ENCODE measurements around the gene PCAT6. TPM values are rescaled to one million over a fixed set of nuclear protein-coding genes. Genes with fewer than 3 reads are reported as not detected.

The PCAT6 gene
- total RNA-seq, 4 donors from 2014 or later: 1.4 to 7.0 (median 3.7) TPM; not detected in 1

DNA sequence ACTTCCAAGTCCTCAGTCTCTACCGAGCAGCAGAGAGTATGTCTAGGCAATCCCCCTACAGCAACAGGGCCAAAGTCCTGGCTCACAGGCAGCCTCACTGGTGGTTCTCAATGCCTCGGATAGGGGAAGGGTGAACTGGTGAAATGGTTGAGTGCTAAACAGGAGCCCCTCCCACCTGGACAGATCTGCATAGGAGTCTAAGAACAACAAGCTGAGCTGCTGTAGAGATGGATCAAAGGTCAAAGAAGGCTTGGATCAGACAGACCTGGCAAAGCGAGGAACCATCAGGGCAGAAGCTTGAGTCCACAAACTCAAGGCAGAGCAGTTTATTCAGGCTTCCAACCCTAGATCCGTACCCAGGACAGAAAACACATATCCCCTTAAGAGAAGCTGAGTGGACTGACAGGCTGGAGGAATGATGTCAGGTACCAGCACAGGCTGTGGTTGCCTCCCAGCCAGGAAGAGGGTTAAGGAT lies 46.4 kb downstream of the PCAT6 start:
- no peak for TF ChIP-seq EP300 (IDR thresholded peaks at IDR 0.05)
- TF ChIP-seq, protein P1, sequence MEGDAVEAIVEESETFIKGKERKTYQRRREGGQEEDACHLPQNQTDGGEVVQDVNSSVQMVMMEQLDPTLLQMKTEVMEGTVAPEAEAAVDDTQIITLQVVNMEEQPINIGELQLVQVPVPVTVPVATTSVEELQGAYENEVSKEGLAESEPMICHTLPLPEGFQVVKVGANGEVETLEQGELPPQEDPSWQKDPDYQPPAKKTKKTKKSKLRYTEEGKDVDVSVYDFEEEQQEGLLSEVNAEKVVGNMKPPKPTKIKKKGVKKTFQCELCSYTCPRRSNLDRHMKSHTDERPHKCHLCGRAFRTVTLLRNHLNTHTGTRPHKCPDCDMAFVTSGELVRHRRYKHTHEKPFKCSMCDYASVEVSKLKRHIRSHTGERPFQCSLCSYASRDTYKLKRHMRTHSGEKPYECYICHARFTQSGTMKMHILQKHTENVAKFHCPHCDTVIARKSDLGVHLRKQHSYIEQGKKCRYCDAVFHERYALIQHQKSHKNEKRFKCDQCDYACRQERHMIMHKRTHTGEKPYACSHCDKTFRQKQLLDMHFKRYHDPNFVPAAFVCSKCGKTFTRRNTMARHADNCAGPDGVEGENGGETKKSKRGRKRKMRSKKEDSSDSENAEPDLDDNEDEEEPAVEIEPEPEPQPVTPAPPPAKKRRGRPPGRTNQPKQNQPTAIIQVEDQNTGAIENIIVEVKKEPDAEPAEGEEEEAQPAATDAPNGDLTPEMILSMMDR (IDR thresholded peaks at IDR 0.05): no peak
- TF ChIP-seq POLR2AphosphoS5 (IDR thresholded peaks at IDR 0.05): no peak
- TF ChIP-seq POLR2A (IDR thresholded peaks at IDR 0.05): no peak
- WGBS: 82% methylated on average over 4 of the region's 4 CpGs
- no peak overlapping the region for H3K27ac ChIP-seq
- no peaks in the 10 kb centered on the region for H3K9me3 ChIP-seq
- H3K4me3 ChIP-seq: no peak overlapping the region
- peaks cover 21% of the 10 kb centered on the region for H3K4me1 ChIP-seq
- no peaks in the 10 kb centered on the region for H3K27me3 ChIP-seq
- DNase-seq (ENCODE audit: low spot score in 2 of 2): no peak
- H3K36me3 ChIP-seq: no peaks in the 10 kb centered on the region

DNA sequence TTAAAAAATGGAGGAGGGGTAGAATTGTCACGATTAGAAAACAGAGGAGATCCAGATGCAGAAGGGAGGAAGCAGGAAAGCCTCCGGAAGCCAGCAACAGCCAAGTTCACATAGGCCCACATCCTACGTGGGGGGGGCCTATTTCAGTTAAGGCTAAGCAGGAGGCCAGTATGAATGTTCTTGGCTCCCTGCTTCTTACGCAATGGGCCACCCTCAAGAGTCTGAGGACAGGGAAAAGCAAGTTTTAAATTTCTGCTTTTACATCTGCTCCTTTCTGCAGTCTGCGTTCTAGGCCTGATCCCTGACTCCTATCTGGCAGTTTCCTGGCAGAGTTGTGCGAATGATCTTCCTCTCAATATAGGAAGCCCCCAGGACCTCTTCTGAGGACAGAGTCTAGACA lies 47.6 kb downstream of the PCAT6 start:
- TF ChIP-seq POLR2A (IDR thresholded peaks at IDR 0.05) (no peak), EP300 (IDR thresholded peaks at IDR 0.05) (no peak), POLR2AphosphoS5 (IDR thresholded peaks at IDR 0.05) (no peak)
- TF ChIP-seq, protein P1 (IDR thresholded peaks at IDR 0.05): no peak
- no peaks in the 10 kb centered on the region for H3K27me3 ChIP-seq
- peaks cover 21% of the 10 kb centered on the region for H3K4me1 ChIP-seq
- no peak overlapping the region for H3K4me3 ChIP-seq
- no peaks in the 10 kb centered on the region for H3K36me3 ChIP-seq
- DNase-seq (ENCODE audit: low spot score in 2 of 2): peak in 1 of 2 donors; percentile 80
- H3K9me3 ChIP-seq: no peaks in the 10 kb centered on the region
- peak overlapping the region; percentile 38 for H3K27ac ChIP-seq
- WGBS: 57% methylated on average over 6 of the region's 6 CpGs

DNA sequence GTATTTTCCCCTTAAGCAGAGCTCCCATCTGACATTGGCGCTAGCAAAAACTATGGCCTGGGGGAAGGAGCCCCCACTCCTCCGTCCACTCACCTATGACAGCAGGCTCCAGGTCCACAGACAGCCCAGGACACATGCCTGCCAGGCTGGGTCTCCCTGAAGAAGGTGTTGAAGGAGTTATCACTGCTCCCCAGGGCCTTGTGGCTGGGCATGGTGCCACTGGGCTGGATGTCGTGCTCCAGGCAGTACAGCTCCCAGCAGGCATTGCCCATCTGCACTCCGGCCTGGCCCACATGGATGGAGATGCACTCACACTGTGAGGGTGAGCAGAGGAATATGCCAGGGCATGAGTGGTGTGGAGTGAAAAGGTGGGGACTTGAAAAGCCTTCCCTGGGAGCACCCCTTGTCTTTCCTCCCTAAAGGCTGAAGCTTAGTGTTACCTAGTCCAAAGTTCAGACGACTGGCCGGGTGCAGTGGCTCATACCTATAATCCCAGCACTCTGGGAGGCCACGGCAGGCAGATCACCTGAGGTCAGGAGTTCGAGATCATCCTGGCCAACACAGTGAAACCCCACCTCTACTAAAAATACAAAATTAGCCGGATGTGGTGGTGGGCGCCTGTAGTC lies 48.1 kb downstream of the PCAT6 start:
- TF ChIP-seq EP300 (IDR thresholded peaks at IDR 0.05) (no peak), POLR2A (IDR thresholded peaks at IDR 0.05) (no peak), POLR2AphosphoS5 (IDR thresholded peaks at IDR 0.05) (no peak)
- TF ChIP-seq, protein P1 (IDR thresholded peaks at IDR 0.05): no peak
- H3K9me3 ChIP-seq: no peaks in the 10 kb centered on the region
- no peaks in the 10 kb centered on the region for H3K36me3 ChIP-seq
- no peak for DNase-seq (ENCODE audit: low spot score in 2 of 2)
- 97% methylated on average over 8 of the region's 10 CpGs for WGBS
- H3K27ac ChIP-seq: peak overlapping the region; percentile 38
- H3K4me1 ChIP-seq: peaks cover 21% of the 10 kb centered on the region
- H3K27me3 ChIP-seq: no peaks in the 10 kb centered on the region
- H3K4me3 ChIP-seq: no peak overlapping the region

DNA sequence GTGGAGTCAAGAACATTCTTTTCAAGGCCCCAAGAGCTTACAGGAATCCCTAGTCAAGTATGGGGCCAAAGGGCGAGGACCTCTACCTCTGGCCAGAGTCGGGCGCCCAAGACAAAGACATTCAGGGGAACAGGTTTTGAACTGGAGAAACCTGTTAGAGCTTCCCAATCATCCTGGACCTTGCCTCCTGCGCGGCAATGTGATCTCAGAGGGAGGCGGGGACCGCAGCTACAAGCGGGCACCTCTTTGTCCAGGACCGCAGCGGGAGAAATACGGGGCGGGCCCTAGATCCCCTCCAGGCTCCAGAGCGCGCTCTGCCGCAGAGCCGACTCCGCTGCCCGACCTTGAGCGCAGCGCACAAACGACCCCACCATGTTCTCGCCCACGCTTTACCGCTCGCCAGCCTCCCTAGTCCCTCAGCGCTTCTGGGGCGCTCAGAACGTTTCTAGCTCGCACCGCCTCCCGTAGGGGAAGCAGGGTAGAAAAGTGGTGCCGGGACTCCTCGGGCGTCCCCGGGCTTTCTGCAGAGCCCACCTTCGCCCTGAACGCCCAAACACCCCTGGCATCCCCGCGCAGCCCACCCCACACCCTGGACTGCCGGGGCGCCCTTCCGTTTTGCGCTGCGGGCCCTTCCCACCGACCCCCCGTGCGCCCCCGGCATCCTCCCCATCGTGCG lies 50.1 kb downstream of the PCAT6 start:
- H3K27ac ChIP-seq: no peak overlapping the region
- no peak for TF ChIP-seq EP300 (IDR thresholded peaks at IDR 0.05)
- TF ChIP-seq, protein P1 (IDR thresholded peaks at IDR 0.05): no peak
- H3K4me3 ChIP-seq: peak overlapping the region; percentile 65
- H3K27me3 ChIP-seq: no peaks in the 10 kb centered on the region
- no peaks in the 10 kb centered on the region for H3K36me3 ChIP-seq
- H3K9me3 ChIP-seq: no peaks in the 10 kb centered on the region
- H3K4me1 ChIP-seq: peaks cover 21% of the 10 kb centered on the region
- no peak for DNase-seq (ENCODE audit: low spot score in 2 of 2)
- 4% methylated on average over 29 of the region's 50 CpGs for WGBS

Other genes starting within 250 kb of the PCAT6 start
- gene SYT2, start 100.5 kb upstream of the PCAT6 start, total RNA-seq: under 1 TPM in 1 of 4 donors, not detected in 3; 0.11 TPM
- 100 to 1,000 TPM in 1 of 4 donors, 10 to 100 TPM in 3; 76.1 to 165 (median 89.4) TPM for gene KDM5B, start 2.5 kb upstream of the PCAT6 start, total RNA-seq
- gene RABIF, start 78.2 kb downstream of the PCAT6 start, total RNA-seq: 10 to 100 TPM in 3 of 4 donors, 1 to 10 TPM in 1; 5.1 to 11.2 (median 10.6) TPM
- 10 to 100 TPM; 13.4 to 19.6 (median 15.1) TPM for gene KLHL12, start 116.3 kb downstream of the PCAT6 start, total RNA-seq
- gene ADIPOR1, start 147.4 kb downstream of the PCAT6 start, total RNA-seq: 100 to 1,000 TPM; 124 to 190 (median 169) TPM
- gene CYB5R1, start 156.3 kb downstream of the PCAT6 start, total RNA-seq: 100 to 1,000 TPM; 136 to 212 (median 176) TPM
- 10 to 100 TPM; 62.0 to 95.5 (median 68.6) TPM for gene TMEM183A, start 196.4 kb downstream of the PCAT6 start, total RNA-seq
- 10 to 100 TPM in 1 of 4 donors, 1 to 10 TPM in 1, under 1 TPM in 2; 0.26 to 38.7 (median 1.5) TPM for gene PPFIA4, start 215.5 kb downstream of the PCAT6 start, total RNA-seq

Data from suprapubic skin (tissue), 4 donors.